GM21786 (cell line): ENCODE measurements around the gene LTB.
"Not testable (repeated sequence)": the region's sequence is repeated elsewhere in the genome, so short reads cannot be mapped to it uniquely, and the experiment has no call there.

Experiments
- ATAC-seq: cut with Tn5 transposase; IDR thresholded peaks from one replicate; pipeline ENCODE4 v1.9.1; 2021; ENCODE audit not compliant: unreplicated experiment

LTB gene

DNA sequence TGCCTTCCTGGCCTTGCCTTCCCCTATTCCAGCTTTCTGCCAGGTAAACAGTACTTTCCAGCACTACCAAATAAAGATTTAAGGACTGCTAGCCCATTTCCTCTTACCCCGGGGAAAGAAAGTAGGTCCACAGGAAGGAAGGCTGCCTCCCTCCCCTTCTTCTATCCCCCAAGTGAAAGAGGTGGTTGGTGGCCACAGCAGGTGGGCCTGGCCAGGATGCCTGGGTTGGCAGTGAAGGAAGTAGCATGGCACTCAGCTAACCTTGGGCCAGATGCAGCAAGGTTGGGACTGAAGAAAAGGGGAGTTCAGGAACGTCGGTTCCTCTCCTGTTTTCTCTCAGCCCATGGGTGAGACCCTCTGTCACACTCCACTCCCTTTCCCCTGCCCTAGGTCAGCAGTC lies 25.9 kb downstream of the LTB start:
- ATAC-seq, result no peak

DNA sequence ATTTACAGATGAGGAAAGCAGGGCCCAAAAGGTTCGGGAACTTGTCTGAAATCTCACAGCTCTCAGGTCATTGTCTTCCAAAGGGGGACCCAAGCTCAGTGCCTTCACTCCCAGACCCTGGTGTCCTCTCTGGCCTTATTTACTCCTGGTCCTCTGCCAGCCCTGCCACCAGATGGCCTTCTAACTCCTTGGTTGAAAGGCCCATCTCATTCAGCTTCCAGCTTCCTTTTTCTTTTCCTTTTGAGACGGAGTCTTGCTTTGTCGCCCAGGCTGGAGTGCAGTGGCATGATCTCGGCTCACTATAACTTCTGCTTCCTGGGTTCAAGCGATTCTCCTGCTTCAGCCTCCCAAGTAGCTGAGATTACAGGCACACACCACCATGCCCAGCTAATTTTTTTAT lies 30.9 kb downstream of the LTB start:
- not testable (repeated sequence) for ATAC-seq

DNA sequence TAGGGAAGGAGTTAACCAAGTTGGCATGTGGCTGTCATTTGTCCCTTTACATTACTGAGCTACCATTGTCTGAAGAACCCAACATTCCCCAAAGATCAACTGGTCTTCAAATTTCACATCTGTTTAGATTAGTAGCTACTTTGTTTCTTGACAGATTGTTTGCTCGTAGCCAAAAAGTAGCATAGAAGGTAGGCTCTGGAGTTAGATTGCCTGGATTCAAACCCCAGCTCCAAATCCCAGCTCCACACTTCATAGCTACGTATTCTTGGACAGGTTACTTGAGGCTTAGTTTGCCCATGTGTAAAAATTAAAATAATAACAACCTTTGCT lies 33.7 kb downstream of the LTB start:
- no peak for ATAC-seq

DNA sequence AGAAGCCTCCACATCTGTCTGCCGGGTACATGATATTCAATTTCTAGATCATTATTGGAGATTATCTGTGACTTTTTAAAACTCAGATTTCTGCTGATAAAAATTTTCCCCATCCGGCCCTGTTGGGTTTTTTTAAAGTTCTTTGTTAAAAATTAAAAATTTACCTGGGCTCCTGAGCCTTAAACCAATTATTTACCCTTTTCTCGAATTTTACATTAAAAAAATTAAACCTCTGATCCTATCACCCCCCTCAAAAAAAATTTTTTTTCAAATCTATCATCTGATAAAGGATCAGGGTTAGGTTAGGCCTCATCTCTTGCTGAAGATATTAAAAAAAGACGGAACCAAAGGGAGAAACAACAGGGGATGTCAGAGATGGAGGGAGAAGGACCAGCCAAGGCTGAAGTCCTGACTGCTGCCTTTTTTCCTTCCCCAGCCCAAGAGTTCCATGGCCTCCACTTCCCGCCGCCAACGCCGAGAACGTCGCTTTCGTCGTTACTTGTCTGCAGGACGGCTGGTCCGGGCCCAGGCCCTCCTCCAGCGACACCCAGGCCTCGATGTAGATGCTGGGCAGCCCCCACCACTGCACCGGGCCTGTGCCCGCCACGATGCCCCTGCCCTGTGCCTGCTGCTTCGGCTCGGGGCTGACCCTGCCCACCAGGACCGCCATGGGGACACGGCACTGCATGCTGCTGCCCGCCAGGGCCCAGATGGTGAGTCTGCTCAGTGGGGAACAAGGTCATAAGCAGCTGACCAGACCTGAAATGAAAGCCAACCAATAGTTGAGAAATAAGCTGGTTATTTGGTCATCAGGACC lies 34.3 kb downstream of the LTB start:
- ATAC-seq, result no peak

DNA sequence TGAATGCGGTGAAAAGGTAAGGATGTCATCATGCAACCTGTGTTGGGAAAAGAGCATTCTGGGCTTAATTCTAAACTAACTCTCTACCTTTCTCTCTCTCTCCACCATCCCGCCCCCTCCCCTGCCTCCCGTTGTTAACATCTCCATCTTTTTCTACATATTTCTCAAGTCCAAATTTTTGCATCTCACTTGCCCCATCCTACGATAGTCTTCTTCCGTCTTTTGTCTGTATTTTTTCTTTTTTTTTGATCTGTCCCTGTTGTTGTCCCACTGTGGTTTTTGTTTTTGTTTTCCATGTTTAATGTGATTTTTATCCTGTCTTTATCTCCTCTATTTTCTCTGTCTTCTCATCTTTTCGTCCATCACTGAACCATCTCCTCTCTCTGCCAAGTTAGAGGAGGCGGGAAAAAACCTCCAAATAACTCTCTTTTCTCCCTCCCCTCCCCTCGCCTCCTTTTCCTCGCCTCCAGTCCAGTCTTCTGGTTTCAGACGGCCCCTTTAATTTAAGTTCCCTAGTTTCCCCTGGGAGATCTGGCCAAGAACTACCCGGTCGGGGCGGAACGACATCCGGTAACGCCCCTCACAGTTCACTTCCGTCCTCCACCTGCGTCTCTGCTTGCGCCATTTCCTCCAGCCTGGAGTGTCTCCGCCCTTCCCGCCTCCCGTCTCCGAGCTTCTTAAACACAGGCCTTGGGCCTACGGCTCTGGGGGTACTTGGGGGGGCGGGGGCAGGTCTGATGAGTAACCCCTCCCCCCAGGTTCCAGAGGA lies 35.1 kb downstream of the LTB start, which contains the start of gene NFKBIL1:
Gene NFKBIL1 (plus strand): TSS at position 651 of the 769 bp plus-strand sequence. CDS start 87 bp downstream, at position 738.
- ATAC-seq, result peak; percentile 66

DNA sequence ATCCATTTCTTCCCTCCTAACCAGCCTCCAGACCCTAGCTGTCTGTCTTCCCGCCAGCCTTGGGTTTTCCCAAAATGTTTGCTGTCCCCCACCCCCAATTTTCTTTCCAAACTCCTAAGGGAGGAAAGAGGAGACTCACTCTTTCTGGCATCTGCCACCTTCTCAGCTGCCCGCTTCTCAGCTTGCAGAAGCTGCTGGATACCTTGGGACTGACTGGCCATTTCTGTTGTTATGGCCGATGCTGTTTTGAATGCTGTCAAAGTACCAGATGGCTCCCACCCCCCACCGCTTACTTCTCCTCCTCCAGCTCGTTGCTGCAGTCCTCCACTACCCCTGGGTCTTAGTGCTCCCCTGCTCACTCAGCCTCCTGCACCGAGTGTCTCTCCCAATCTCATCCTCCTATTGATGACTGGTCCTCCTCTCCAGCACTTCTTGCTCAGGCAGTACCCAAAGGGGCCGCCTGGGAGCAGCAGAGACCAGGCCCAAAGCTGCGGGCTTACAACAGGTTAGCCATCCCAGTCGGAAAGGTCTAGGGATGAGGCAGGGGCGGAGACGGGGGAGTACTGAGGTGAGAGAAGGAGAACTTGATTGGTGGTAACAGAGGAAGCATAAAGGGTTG lies 35.8 kb downstream of the LTB start, which contains the start of gene ATP6V1G2:
Gene ATP6V1G2 (minus strand): TSS at position 270 of the 619 bp plus-strand sequence. CDS start 49 bp downstream, at position 221.
- peak; percentile 46 for ATAC-seq

DNA sequence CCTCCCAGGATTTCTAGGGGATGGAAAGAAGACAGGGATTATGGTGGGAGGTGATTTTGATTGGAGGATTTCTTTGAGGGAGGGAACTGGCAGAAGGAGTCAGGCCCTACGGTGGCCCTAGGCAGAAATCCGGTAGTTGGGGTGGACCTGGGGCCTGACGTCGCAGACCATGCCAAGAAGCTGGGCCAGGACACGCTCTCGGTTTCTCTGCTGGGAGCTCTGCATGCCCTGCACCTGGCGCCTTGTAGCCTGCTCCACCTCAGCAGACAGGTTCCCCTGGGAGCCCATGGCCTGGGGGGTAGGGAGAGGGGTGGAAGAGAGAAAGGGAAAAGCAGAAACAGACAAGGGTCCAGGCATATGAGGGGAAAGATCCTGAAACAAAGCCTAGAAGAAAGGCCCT lies 36.9 kb downstream of the LTB start:
- ATAC-seq, result no peak

DNA sequence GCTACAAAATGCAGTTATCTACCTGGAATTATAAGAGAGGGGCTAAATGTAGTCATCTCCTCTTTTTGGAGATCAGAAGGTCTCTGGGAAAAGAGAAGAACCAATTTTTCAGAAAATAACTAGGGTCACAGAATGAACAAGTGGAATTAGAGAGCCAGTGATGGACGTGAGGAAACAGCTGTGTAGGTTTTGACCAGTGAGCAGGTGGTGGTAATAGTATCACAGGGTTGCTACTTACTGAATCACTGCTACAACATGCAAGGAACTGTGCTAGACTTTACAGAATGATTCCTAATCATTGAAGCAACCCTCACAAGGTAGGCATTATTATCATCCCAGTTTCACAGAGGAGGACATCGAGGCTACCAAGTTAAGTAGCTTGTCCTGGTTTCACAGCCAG lies 37.5 kb downstream of the LTB start:
- no peak for ATAC-seq

DNA sequence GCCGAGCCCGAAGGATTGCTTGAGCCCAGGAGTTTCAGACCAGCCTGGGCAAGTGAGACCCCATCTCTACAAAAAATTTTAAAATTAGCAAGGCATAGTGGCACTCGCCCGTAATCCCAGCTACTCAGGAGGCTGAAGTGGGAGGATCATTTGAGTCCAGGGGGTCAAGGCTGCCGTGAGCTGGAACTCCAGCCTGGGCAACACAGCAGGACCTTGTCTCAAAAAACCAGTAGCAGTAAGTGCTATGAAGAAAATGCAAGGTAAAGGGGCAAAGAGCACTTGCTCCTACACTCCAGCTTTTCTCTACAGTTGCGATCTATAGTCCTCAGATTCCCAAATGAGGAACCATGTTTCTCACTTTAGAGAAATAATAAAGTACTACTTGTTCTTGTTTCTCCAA lies 38.6 kb downstream of the LTB start:
- no peak for ATAC-seq

DNA sequence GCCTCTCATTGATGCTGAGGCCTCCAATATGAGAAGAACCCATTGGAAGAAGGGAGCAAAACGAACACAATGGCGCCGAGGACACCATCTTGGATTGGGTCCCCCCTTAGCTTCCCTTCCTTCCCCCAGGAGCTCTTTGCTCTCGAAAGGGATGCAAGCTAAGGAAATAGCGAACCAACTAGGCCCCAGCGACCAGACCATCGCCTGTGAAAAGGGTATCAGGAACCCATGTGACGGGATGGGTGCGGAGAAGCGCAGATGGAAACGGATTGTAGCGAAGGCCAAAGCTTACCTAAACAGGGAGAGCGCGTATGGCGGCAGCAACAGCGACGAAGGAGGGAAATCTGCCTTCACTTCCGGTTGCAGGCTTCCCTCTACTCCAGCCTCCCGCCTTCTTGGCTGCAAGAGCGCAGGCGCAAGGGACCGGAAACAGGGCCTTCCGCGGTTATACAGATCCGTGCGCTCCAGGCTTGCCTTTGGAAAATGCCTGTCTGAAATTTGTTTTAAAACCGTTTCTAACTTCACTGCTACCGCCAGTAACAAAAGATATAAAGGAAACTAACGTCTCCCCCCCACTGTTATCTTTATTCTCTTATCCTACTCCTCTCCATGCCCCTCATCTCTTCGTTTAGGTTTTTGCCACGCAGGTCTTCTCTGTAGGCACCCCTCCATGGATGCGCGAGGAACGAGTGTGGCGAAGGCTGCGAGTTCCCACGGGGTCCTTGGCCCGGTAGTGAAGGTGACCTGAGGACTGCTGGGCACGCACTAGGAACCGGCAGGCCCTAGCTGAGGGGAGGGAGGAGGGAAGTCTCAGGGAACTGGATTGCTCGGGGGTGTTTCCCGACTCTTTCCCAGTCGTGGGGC lies 40.3 kb downstream of the LTB start, which contains the start of gene DDX39B:
Gene DDX39B (minus strand): TSS at position 346 of the 864 bp plus-strand sequence. CDS start 1,471 bp downstream, outside the sequence.
- ATAC-seq, result peak; percentile 56

DNA sequence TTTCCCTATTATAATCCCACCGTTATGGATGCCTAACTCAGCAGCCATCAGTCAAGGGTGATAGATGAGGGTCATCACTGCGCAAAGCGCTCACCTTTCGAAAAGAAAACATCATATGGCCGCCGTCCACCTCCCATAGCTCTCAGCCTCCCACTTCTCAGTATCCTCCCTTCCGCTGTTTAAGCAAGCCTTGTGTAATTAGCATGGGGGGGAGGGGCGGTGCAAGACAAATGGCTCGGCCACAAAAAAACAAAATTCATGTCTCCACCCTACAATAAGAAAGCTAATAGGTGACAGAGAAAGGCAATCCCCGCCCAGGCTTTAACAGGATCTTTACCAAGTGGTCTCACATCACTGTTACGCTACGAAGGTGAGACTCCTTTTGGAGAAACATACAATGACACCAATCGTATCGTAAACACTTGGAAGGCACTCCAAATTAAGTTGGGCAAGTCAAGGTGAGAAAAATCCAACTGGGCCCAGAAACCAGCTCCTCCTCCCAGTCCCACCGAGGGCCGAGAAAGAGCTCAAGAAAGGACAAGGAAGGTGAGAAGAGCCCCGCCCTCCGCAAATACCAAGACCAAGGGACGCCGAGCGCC lies 41.1 kb downstream of the LTB start:
- no peak for ATAC-seq

DNA sequence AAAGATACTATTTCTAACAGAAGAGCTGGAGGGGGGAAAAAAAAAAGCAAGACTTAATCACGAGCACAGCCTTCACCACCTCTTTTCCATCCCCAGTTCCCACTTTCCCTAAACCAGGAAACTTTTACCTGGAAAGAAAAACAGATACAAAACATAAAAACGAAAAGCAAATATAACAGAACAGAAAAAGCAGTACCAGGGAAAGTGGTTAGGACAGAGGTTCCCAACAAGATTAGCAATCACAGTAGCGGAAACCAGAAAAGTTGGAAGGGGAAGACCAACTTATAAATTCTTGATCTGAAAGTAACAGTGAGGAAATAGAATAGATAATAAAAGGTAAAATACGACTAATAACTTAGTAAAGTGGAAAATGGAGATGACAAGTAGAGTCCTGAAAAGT lies 41.6 kb downstream of the LTB start:
- ATAC-seq, result no peak

DNA sequence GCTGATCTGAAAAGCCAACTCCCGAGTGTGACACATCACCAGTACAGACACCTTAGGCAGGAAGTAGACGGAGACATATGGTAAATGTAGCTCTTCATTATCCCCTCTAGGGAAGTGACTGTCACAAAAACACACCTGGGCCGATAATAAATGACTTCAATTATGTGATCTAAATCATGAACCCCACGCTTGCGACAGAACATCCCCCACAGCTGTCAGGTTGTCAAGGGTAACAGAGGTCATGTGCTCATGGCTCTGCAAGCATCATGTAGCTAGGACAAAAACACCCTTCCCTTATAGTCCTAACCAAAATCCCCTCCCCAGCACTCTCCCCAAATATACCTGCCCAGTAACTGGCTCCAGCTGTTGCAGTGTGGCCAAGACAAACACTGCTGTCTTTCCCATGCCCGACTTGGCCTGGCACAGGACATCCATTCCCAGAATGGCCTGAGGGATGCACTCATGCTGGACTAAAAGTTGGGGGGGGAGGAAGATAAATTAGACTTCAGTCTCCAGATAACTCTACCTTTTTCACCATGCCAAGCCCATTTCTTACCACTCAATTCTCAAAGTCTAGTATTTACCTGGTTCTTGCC lies 43.3 kb downstream of the LTB start:
- ATAC-seq, result no peak

DNA sequence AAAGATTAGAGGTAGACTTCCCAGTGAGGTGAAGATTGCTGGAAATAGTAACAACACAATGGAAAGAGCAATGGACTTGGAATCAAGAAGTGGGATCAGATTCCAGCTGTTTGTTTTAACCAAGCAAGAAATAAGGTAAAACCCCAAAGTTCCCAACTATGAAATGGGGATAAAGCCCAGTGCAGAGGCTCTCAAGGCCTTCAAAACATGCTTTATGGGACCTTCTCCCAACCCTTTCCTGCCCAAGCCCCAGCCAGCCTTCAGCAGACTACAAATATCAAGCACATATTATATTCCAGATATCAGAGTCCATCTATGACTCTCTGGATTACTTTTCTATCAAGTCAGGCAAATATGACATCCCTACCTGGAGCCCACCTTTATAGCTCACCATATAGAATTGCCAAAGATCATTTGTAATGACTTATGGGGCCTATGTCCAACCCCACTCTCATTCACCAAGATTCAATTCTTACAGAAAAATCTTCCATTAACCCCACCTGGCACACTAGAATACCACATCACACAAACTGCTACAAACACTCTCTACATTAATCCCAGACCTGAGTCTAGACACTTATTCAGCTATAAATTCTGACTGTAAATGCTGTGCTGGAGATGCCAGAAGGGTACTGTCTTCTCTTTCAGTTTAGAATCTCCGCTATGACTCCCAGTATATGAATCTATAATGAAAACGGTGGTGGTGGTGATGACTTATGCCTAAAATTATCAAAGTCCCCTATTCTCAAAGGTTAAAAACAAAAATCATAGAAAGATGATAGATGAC lies 46.5 kb downstream of the LTB start:
- no peak for ATAC-seq

DNA sequence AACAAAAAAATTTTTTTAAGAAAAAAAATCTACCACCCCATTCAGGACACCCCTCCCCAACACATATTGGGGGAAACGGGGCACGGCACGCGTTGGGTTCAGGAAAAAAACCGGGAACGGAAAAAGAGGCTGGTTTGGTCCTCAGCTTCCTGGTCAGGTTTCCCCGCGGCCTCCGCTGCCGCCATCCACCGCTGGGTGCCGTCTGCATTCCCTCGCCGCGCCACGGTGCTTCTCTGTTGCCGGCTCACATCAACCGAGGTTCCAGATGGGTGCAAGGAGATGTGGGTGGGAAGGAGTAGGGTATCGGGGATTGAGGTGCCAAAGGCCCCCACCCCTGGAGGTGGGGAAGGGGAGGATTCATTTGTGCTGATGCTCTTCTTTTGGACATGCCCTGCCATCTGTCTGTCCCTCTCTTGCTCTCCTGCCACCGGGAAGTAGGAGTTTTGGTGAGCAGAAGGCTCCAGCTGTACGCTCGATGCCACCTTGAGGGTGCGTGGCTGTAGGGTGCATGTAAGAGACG lies 47.6 kb downstream of the LTB start:
- no peak for ATAC-seq

DNA sequence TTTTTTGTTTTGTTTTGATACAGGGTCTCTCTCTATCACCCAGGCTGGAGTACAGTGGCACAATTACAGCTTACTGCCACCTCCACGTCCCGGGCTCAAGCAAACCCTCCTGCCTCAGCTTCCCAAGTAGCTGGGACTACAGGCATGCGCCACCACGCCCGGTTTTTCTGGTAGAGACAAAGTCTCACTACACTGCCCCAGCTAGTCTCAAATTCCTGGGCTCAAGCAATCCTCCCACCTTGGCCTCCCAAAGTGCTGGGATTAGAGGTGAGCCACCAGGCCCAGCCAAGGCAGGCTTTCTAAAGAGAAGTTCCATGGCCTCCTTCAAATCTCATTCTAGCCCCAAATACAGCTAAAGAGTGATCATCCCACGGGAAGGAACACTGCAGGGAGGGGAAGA lies 48.2 kb downstream of the LTB start:
- ATAC-seq, result no peak

DNA sequence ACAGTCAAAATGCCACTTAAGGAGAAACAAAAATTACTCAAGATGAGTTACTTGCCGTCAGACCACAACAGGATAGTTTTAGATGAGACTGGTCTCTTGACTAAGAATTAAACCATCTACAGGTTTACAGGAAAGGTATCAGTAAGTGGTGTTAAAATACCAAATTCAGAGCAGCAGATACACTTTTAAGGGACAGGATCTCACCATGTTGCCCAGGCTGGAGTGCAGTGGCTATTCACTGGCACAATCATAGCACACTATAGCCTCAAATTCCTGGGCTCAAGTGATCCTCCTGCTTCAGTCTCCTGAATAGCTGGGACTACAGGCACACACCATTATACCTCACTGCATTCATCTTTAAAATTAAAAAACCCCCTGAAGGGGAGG lies 48.8 kb downstream of the LTB start:
- no peak for ATAC-seq

DNA sequence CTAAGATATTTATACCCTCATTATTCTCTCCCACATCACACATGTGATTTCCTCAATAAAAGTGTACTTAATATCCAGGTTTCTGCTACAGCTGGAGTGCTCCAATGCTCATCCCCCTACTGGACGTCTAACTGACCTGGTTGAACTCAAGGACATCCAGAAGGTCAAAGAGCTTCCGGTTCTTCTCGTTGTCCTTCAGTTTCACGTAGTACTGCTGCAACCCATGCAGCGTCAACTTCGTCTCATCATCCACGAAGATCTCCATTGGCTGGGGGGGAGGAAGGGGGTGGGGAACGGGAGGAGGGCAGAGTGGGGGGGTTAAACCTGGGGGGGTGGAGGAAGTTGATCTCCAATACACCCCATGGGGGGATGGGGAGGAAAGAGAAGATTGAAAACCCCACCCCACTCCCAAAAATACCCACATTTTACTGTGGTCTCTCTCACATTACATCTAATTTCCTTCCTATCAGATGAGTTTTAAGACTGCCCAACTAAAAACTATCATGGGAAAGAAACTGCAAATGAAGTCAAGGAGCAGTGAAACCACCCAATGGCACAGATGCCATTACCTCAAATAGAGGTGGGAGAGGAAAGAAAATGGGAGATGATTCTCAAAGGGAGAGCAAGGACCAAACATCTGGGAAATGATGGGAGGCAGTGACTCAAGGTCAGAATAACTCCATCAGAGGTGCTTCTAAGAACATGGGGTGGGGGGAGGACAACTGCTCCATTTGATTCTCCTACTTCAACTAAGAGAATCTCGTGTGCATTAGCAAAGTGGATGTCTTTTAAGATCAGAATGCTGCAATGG lies 49.4 kb downstream of the LTB start:
- ATAC-seq, result no peak
